ENCODE measurements around the gene CALD1.

DNA sequence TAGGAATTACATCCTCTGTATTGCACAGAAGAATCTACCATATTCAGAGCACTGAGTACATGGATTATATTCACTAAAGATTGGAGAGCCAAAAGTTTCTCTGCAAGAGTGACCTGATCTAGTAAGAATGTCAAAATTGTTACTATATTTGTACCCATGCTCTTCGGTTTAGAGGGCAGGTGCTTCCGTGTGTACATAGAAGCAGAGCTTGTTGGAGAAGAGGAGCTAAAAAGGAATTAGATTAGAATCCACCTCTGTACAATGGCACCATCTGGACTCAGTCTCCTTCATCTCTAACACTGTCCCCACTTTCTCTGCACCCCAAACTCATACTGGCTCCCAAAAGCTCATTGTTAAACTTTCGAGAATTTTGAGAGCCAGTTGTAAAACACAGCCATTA lies 8.3 kb downstream of the CALD1 start:
- TF ChIP-seq, protein P1, sequence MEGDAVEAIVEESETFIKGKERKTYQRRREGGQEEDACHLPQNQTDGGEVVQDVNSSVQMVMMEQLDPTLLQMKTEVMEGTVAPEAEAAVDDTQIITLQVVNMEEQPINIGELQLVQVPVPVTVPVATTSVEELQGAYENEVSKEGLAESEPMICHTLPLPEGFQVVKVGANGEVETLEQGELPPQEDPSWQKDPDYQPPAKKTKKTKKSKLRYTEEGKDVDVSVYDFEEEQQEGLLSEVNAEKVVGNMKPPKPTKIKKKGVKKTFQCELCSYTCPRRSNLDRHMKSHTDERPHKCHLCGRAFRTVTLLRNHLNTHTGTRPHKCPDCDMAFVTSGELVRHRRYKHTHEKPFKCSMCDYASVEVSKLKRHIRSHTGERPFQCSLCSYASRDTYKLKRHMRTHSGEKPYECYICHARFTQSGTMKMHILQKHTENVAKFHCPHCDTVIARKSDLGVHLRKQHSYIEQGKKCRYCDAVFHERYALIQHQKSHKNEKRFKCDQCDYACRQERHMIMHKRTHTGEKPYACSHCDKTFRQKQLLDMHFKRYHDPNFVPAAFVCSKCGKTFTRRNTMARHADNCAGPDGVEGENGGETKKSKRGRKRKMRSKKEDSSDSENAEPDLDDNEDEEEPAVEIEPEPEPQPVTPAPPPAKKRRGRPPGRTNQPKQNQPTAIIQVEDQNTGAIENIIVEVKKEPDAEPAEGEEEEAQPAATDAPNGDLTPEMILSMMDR (IDR thresholded peaks at IDR 0.05) = no peak
- TF ChIP-seq ZFX (IDR thresholded peaks at IDR 0.05; ENCODE audit: borderline replicate concordance) = no peak
